K562 (cell line): ENCODE data around the gene SMARCC1. TPM values are rescaled to one million over a fixed set of nuclear protein-coding genes. Genes with fewer than 3 reads are reported as not detected.

ENCODE experiments used
- ATAC-seq: fragments of 200-7000 bp; cut with Tn5 transposase; 3 replicates; pipeline ENCODE4 v1.9.1; 2020; ENCODE audit warnings: moderate library complexity
- BruUV-seq: library from RNA; stranded (reverse); fragments of 400-500 nt; replicated peaks from 2 replicates; lab custom pipeline; 2021; lab: Mats Ljungman, UMichigan
- CTCF ChIA-PET: fragments of 300-600 bp; formaldehyde crosslinking; extraction: SDS; loops from one replicate; lab custom pipeline; 2021; ENCODE audit warnings: low intra/inter-chr PET ratio; lab: Yijun Ruan, JAX
- POLR2A ChIA-PET: fragments of 300-600, 350-650 bp; sonication (Branson Sonifier 250); formaldehyde crosslinking; extraction: SDS; loops from one replicate; lab custom pipeline; 2021; ENCODE audit warnings: antibody characterized with exemption, inconsistent platforms; lab: Yijun Ruan, JAX
- DNase-seq, 4 experiments: peaks; one replicate each; pipeline versions ENCODE4 v3.0.0 to v3.0.0-alpha.2; 2011 to 2018; ENCODE audit warnings: low spot score in 3 of 4, mixed read lengths in 3 of 4; ENCODE audit errors: extremely low read depth in 1 of 4
- FAIRE-seq: peaks from 2 replicates; lab custom pipeline; 2011; peaks lifted over from hg19 to GRCh38; lab: Jason Lieb, UNC
- H2AFZ ChIP-seq: 2 replicates; pipeline ENCODE4 v1.6.0; 2011; ENCODE audit warnings: low read depth, low read length, control low read depth, inconsistent platforms
- H3K27ac ChIP-seq: fragments of 200-600 bp; 3 replicates; pipeline ENCODE4 v1.8.0; 2011; ENCODE audit warnings: low read depth, mild to moderate bottlenecking, control low read depth, inconsistent platforms, low read length, moderate library complexity, mixed read lengths; ENCODE audit errors: extremely low read depth
- H3K27me3 ChIP-seq, 2 experiments: fragments of 300-600 bp in 1 of 2; 2 replicates in 1 of 2; 3 replicates in 1 of 2; pipeline versions ENCODE4 v1.6.0 to v1.8.0; 2011; ENCODE audit warnings: inconsistent platforms in 2 of 2, low read length in 2 of 2, mild to moderate bottlenecking in 1 of 2, mixed read lengths in 1 of 2, moderate library complexity in 1 of 2; ENCODE audit not compliant: control insufficient read depth in 2 of 2, insufficient read depth in 2 of 2
- H3K36me3 ChIP-seq: fragments of 300-600 bp; 3 replicates; pipeline ENCODE4 v1.8.0; 2011; ENCODE audit warnings: mild to moderate bottlenecking, low read length, inconsistent platforms; ENCODE audit not compliant: control insufficient read depth, insufficient read depth
- H3K4me1 ChIP-seq, 2 experiments: fragments of 200-600 bp in 1 of 2; replicated peaks in 1 of 2; 2 replicates in 1 of 2; 3 replicates in 1 of 2; pipeline versions ENCODE4 v1.5.1 to v1.8.0; 2011; ENCODE audit warnings: inconsistent platforms in 2 of 2, low read length in 2 of 2, mild to moderate bottlenecking in 1 of 2, mixed read lengths in 1 of 2, moderate library complexity in 1 of 2; ENCODE audit not compliant: control insufficient read depth in 2 of 2, insufficient read depth in 2 of 2
- H3K4me2 ChIP-seq: 2 replicates; pipeline ENCODE4 v1.6.1; 2011; ENCODE audit warnings: low read length, control low read depth, inconsistent platforms, mixed read lengths; ENCODE audit not compliant: insufficient read depth
- H3K4me3 ChIP-seq: fragments of 200-600 bp; sonication (generic), shearing (Covaris generic); 2 replicates; pipeline ENCODE4 v1.5.1; 2016; ENCODE audit warnings: control low read depth, inconsistent platforms
- H3K79me2 ChIP-seq: fragments of 200-600 bp; 3 replicates; pipeline ENCODE4 v1.8.0; 2011; ENCODE audit warnings: low read length, inconsistent platforms; ENCODE audit not compliant: control insufficient read depth, insufficient read depth
- H3K9ac ChIP-seq, 2 experiments: 2 replicates each; pipeline versions ENCODE4 v1.6.0 to v1.6.1; 2011; ENCODE audit warnings: low read depth in 2 of 2, low read length in 2 of 2, control low read depth in 1 of 2, inconsistent platforms in 1 of 2, mild to moderate bottlenecking in 1 of 2, mixed read lengths in 1 of 2; ENCODE audit not compliant: insufficient read depth in 1 of 2
- H3K9me1 ChIP-seq: one replicate; pipeline ENCODE4 v1.6.0; 2011; ENCODE audit warnings: inconsistent platforms, mild to moderate bottlenecking, low read length, moderate library complexity; ENCODE audit not compliant: control insufficient read depth, insufficient read depth
- H3K9me3 ChIP-seq: replicated peaks from 2 replicates; pipeline ENCODE4 v1.5.1; 2011; ENCODE audit warnings: low read depth, low read length, inconsistent platforms; ENCODE audit not compliant: control insufficient read depth, insufficient read depth
- H4K20me1 ChIP-seq: replicated peaks from 2 replicates; pipeline ENCODE4 v1.6.1; 2011; ENCODE audit warnings: low read length, inconsistent platforms, mixed read lengths; ENCODE audit not compliant: control insufficient read depth, insufficient read depth
- ARID2 ChIP-seq: fragments of 450-650 bp; IDR thresholded peaks from 2 replicates; pipeline ENCODE4 v1.6.1; 2017; ENCODE audit warnings: antibody characterized with exemption, mild to moderate bottlenecking
- FOXJ2 ChIP-seq: fragments of 200-800 bp; sonication (Bioruptor generic); IDR thresholded peaks from 2 replicates; pipeline ENCODE4 v1.6.1; 2016; ENCODE audit warnings: missing genetic modification characterization, missing compliant biosample characterization
- GABPB1 ChIP-seq: sonication (generic); formaldehyde crosslinking; IDR thresholded peaks from 2 replicates; pipeline ENCODE4 v1.8.0; 2022; ENCODE audit warnings: mild to moderate bottlenecking, missing genetic modification reagents
- IFI16 ChIP-seq: fragments of 250-450 bp; sonication (Bioruptor Pico); IDR thresholded peaks from 2 replicates; pipeline ENCODE4 v2.1.2; 2022; ENCODE audit warnings: mild to moderate bottlenecking, inconsistent platforms
- MAFF ChIP-seq: IDR thresholded peaks from 2 replicates; pipeline ENCODE4 v1.6.1; 2012; ENCODE audit warnings: low read length, improper control_type of control experiment
- MITF ChIP-seq: IDR thresholded peaks from 2 replicates; pipeline ENCODE4 v1.6.1; 2014; ENCODE audit warnings: antibody characterized with exemption
- NR4A1 ChIP-seq, 2 experiments: fragments of 250-450 bp in 1 of 2; fragments of 450-650 bp in 1 of 2; sonication (Bioruptor Pico) in 1 of 2; IDR thresholded peaks; 2 replicates each; pipeline versions ENCODE4 v1.4.0 to v1.6.1; 2016 to 2020; ENCODE audit warnings: mild to moderate bottlenecking in 2 of 2, missing compliant biosample characterization in 1 of 2, missing genetic modification characterization in 1 of 2, moderate library complexity in 1 of 2
- POLR2B ChIP-seq: fragments of 450-650 bp; IDR thresholded peaks from 2 replicates; pipeline ENCODE4 v1.6.1; 2018; ENCODE audit warnings: low read depth; ENCODE audit not compliant: partially characterized antibody
- SUPT5H ChIP-seq: fragments of 450-650 bp; IDR thresholded peaks from 2 replicates; pipeline ENCODE4 v1.6.1; 2016
- TEAD2 ChIP-seq: fragments of 450-650 bp; IDR thresholded peaks from 2 replicates; pipeline ENCODE4 v1.6.1; 2016; ENCODE audit warnings: missing genetic modification characterization, control low read depth, missing compliant biosample characterization
- TSHZ1 ChIP-seq: fragments of 250-450 bp; sonication (Bioruptor Pico); IDR thresholded peaks from 2 replicates; pipeline ENCODE4 v1.4.0; 2020; ENCODE audit warnings: mild to moderate bottlenecking, moderate library complexity
- ZNF124 ChIP-seq: sonication (generic); formaldehyde crosslinking; IDR thresholded peaks from 2 replicates; pipeline ENCODE4 v1.8.1; 2022; ENCODE audit warnings: missing genetic modification reagents
- ZNF232 ChIP-seq: sonication (generic); formaldehyde crosslinking; IDR thresholded peaks from 2 replicates; pipeline ENCODE4 v1.8.0; 2022; ENCODE audit warnings: mild to moderate bottlenecking, missing genetic modification reagents
- ZNF384 ChIP-seq: IDR thresholded peaks from 2 replicates; pipeline ENCODE4 v1.6.1; 2012; ENCODE audit warnings: low read depth, low read length, improper control_type of control experiment
- ZNF449 ChIP-seq: fragments of 250-450 bp; sonication (Bioruptor Pico); IDR thresholded peaks from 2 replicates; pipeline ENCODE4 v1.8.0; 2022; ENCODE audit warnings: moderate library complexity, mild to moderate bottlenecking, inconsistent platforms
- ZNF785 ChIP-seq: fragments of 250-450 bp; sonication (Bioruptor Pico); IDR thresholded peaks from 2 replicates; pipeline ENCODE4 v1.4.0; 2020; ENCODE audit warnings: mild to moderate bottlenecking
- WGBS: fragments of 100-300 bp; shearing (Covaris generic); methylation state at CpG from one replicate; pipeline ENCODE4 v1.1.6; 2016; ENCODE audit warnings: low coverage, mixed read lengths; ENCODE audit not compliant: insufficient coverage; ENCODE audit errors: missing lambda C conversion rate; 5-methylcytosine and 5-hydroxymethylcytosine counted together
- in situ Hi-C: fragments of 300-500 bp; cut with MboI; formaldehyde crosslinking; loops from 4 replicates; pipeline ENCODE4 v1.15.0; 2018; ENCODE audit warnings: inconsistent platforms, mixed read lengths
- intact Hi-C: fragments of 100-400 bp; cut with micrococcal nuclease; formaldehyde crosslinking; loops from 2 replicates; pipeline ENCODE4 v1.14.2; 2022
- polyA plus RNA-seq, 8 experiments: library from polyadenylated mRNA; depleted of rRNA in 4 of 8; stranded (reverse) in 5 of 8; unstranded in 3 of 8; fragments of >200 nt; fragmentation: Nextera tagmentation in 2 of 8; fragmentation: Illumina TruSeq in 1 of 8; extraction: Ambion mirVana in 2 of 8; extraction: Trizol in 1 of 8; gene quantifications; 2 replicates each; pipeline versions ENCODE4 v1.2.1 to v1.2.3, GENCODE V29; 2011 to 2014; ENCODE audit warnings: inconsistent platforms in 1 of 8, missing spikeins in 1 of 8
- total RNA-seq, 7 experiments: library from RNA; depleted of rRNA in 6 of 7; stranded (reverse); fragments of >200 nt in 6 of 7; fragmentation: Illumina TruSeq in 2 of 7; extraction: Trizol in 2 of 7; gene quantifications; 2 replicates each; pipeline versions ENCODE4 v1.2.1 to v1.2.3, GENCODE V29; 2011 to 2021; ENCODE audit warnings: low replicate concordance in 1 of 7

The SMARCC1 gene
- total and polyA plus RNA-seq, 9 of the 15 experiments (the other 6 are each of a cell fraction or from before 2014, with no cell fraction given): 20.7 to 199 (median 66.0) TPM

- peak within 1 kb of the TSS in 1 of 2 experiments; percentile 85; a peak in 3 of 4 replicates for H3K9ac ChIP-seq
- WGBS: 11% methylated on average over 83 of the region's 121 CpGs
- ChIA-PET CTCF (no interaction called here), POLR2A (interaction anchor here (1.4 kb wide), 1 partner anchor 165 kb away, joined by 3 read pairs; no protein-coding TSS in a partner anchor)
- no peaks in the 10 kb centered on the region for H3K79me2 ChIP-seq
- H3K36me3 ChIP-seq: no peaks in the 10 kb centered on the region
- ATAC-seq (peak; percentile 61), DNase-seq (peak; percentile 52 to 81 (median 76)), FAIRE-seq (no peak)
- peaks cover 3% of the 10 kb centered on the region; the same call in 1 of the 2 replicates for H4K20me1 ChIP-seq
- no peaks in the 10 kb centered on the region for H3K9me3 ChIP-seq
- in situ Hi-C loops (no loop called here), intact Hi-C loops (loop anchor here (10.0 kb wide), 1 partner anchor 54 kb away; no protein-coding TSS in a partner anchor)
- H3K4me2 ChIP-seq: peak within 1 kb of the TSS; percentile 73
- peaks cover 4% of the 10 kb centered on the region for H3K9me1 ChIP-seq
- H3K4me3 ChIP-seq: peak within 1 kb of the TSS; percentile 65
- BruUV-seq: no TSS peak
- H3K27ac ChIP-seq: no peak within 1 kb of the TSS
- peaks cover 3 to 28% of the 10 kb centered on the region in 2 experiments; a peak in 3 of 5 replicates for H3K4me1 ChIP-seq
- H3K27me3 ChIP-seq: peaks cover 0 to 5% of the 10 kb centered on the region in 2 experiments; a peak in 2 of 5 replicates
- H2AFZ ChIP-seq: peak within 1 kb of the TSS; percentile 88
- no peak for TF ChIP-seq ZNF384
- TF ChIP-seq GABPB1 (CRISPR knock-in tag): no peak
- no peak for TF ChIP-seq SUPT5H
- TF ChIP-seq MITF: no peak
- TF ChIP-seq ZNF232 (CRISPR knock-in tag): no peak
- TF ChIP-seq NR4A1 (CRISPR knock-in tag; IDR thresholded peaks at IDR 0.05): no peak
- TF ChIP-seq NR4A1 (tag; IDR thresholded peaks at IDR 0.05): no peak
- TF ChIP-seq POLR2B: no peak
- TF ChIP-seq ZNF785 (CRISPR knock-in tag): no peak
- TF ChIP-seq ARID2: no peak
- TF ChIP-seq IFI16 (CRISPR knock-in tag): no peak
- no peak for TF ChIP-seq TSHZ1 (CRISPR knock-in tag)
- TF ChIP-seq MAFF: no peak
- no peak for TF ChIP-seq TEAD2 (tag)
- no peak for TF ChIP-seq FOXJ2
- TF ChIP-seq ZNF124 (CRISPR knock-in tag): no peak
- no peak for TF ChIP-seq ZNF449 (CRISPR knock-in tag)
These were observed 202.7 kb downstream of the SMARCC1 start, which contains the start of gene CSPG5 for GRCh38 chr3:47578691-47579632. Gene CSPG5, minus strand, starts transcription at chr3:47578865. Its CDS starts 172 bp downstream, at chr3:47578693.
